ENCODE results near the gene HTR6. TPM values are rescaled to one million over a fixed set of nuclear protein-coding genes. Genes with fewer than 3 reads are reported as not detected.

The HTR6 gene
- total and polyA plus RNA-seq, 2 experiments from 2014 or later: not detected

DNA sequence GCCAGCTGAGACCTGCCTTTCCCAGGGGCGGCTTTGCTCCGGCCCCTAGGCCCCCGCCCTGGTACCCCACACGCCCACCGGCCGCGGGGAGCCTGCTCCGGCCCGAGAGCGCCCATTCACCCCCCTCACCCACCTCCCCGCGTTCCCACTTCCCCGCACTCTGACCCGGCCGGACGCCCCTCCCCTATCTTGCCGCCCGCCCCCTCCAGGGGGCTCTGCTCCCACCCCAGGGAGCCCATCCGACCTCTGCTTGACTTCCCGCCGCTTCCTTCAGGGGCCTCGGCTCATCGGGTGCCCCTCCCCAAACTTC lies 466 bp downstream of the HTR6 start:
- no peaks in the 10 kb centered on the region for H4K20me1 ChIP-seq (ENCODE audit: insufficient read depth)
- no peak overlapping the region for H3K9ac ChIP-seq
- no peaks in the 10 kb centered on the region for H3K9me2 ChIP-seq (ENCODE audit: insufficient read depth)
- H3K9me3 ChIP-seq (ENCODE audit: low read depth): no peaks in the 10 kb centered on the region
- no peak overlapping the region for H3K27ac ChIP-seq
- H3K4me2 ChIP-seq (ENCODE audit: unreplicated experiment): peak overlapping the region; percentile 62
- no peaks in the 10 kb centered on the region; the same call in 1 of the 2 replicates for H3K4me1 ChIP-seq (ENCODE audit: insufficient read depth)
- H3K36me3 ChIP-seq (ENCODE audit: low read depth): no peaks in the 10 kb centered on the region
- 0 to 2% methylated on average over 4 to 23 of the region's 23 CpGs for WGBS, 2 experiments (ENCODE audit: low coverage in 1 of 2, low lambda C conversion rate in 2 of 2, missing lambda C conversion rate in 2 of 2)
- H2AFZ ChIP-seq: no peak overlapping the region
- TF ChIP-seq EZH2 (IDR thresholded peaks at IDR 0.05; ENCODE audit: insufficient read depth, poor library complexity, severe bottlenecking): peak; percentile 64
- TF ChIP-seq EZH2phosphoT487 (IDR thresholded peaks at IDR 0.05; ENCODE audit: insufficient read depth, low read depth): no peak; the same call in 1 of the 2 replicates
- no peaks in the 10 kb centered on the region for H3K79me2 ChIP-seq (ENCODE audit: insufficient read depth)
- in situ Hi-C loops (cut with MboI): no loop called here
- H3F3A ChIP-seq (ENCODE audit: insufficient read depth): 0 out of 2 replicates have a peak, but pooled peaks cover 3% of the 10 kb centered on the region
- H3K4me3 ChIP-seq: peak overlapping the region; percentile 58; the same call in 1 of the 2 replicates
- H3K27me3 ChIP-seq (replicated peaks; ENCODE audit: insufficient read depth): peaks cover 25% of the 10 kb centered on the region
- DNase-seq: no peak

DNA sequence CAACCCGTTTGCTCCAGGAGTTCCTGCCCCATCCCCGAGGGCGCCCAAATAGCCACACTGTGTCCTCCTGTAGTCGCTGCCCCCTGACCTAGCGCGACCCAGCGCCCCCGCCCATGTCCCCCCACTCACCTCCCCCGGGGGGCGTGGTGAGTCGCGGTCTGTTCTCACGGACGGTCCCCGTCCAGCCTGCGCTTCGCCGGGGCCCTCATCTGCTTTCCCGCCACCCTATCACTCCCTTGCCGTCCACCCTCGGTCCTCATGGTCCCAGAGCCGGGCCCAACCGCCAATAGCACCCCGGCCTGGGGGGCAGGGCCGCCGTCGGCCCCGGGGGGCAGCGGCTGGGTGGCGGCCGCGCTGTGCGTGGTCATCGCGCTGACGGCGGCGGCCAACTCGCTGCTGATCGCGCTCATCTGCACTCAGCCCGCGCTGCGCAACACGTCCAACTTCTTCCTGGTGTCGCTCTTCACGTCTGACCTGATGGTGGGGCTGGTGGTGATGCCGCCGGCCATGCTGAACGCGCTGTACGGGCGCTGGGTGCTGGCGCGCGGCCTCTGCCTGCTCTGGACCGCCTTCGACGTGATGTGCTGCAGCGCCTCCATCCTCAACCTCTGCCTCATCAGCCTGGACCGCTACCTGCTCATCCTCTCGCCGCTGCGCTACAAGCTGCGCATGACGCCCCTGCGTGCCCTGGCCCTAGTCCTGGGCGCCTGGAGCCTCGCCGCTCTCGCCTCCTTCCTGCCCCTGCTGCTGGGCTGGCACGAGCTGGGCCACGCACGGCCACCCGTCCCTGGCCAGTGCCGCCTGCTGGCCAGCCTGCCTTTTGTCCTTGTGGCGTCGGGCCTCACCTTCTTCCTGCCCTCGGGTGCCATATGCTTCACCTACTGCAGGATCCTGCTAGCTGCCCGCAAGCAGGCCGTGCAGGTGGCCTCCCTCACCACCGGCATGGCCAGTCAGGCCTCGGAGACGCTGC lies 1.1 kb downstream of the HTR6 start:
- no peak overlapping the region for H3K4me2 ChIP-seq (ENCODE audit: unreplicated experiment)
- H3K79me2 ChIP-seq (ENCODE audit: insufficient read depth): no peaks in the 10 kb centered on the region
- H3K9me2 ChIP-seq (ENCODE audit: insufficient read depth): no peaks in the 10 kb centered on the region
- no peak overlapping the region for H3K9ac ChIP-seq
- in situ Hi-C loops (cut with MboI): no loop called here
- H4K20me1 ChIP-seq (ENCODE audit: insufficient read depth): no peaks in the 10 kb centered on the region
- H3K27me3 ChIP-seq (replicated peaks; ENCODE audit: insufficient read depth): peaks cover 25% of the 10 kb centered on the region
- H3K4me3 ChIP-seq: no peak overlapping the region
- TF ChIP-seq EZH2phosphoT487 (IDR thresholded peaks at IDR 0.05; ENCODE audit: insufficient read depth, low read depth) (0 out of 2 replicates have a peak, but pooled peaks have one; percentile 51), EZH2 (IDR thresholded peaks at IDR 0.05; ENCODE audit: insufficient read depth, poor library complexity, severe bottlenecking) (no peak)
- H3K9me3 ChIP-seq (ENCODE audit: low read depth): no peaks in the 10 kb centered on the region
- no peaks in the 10 kb centered on the region for H3F3A ChIP-seq (ENCODE audit: insufficient read depth)
- H3K27ac ChIP-seq: no peak overlapping the region
- no peaks in the 10 kb centered on the region for H3K4me1 ChIP-seq (ENCODE audit: insufficient read depth)
- peak; percentile 45 for DNase-seq
- H2AFZ ChIP-seq: no peak overlapping the region
- H3K36me3 ChIP-seq (ENCODE audit: low read depth): no peaks in the 10 kb centered on the region
- 16 to 20% methylated on average over 47 to 80 of the region's 84 CpGs for WGBS, 2 experiments (ENCODE audit: low coverage in 1 of 2, low lambda C conversion rate in 2 of 2, missing lambda C conversion rate in 2 of 2)

DNA sequence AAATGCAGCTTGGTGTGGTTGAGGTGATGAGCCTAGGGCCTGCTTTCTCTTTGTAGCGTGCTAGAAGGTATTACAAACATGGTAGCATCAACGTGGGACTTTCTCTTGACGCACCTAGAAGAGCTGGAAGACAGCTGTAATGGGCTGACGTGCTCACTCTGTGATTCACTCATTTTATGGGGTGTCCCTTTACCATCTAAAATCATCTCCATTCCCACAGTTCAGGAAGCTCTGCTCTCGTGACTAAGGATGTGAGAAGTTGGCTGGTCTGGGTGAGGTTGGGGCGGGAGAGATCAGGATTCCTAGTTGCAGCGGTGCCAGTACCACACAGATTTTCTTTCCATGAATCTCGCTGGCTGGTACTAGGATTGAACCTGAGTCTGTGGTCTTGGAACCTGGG lies 4.2 kb downstream of the HTR6 start:
- Histone ChIP-seq H3K27ac (no peak overlapping the region), H3K79me2 (ENCODE audit: insufficient read depth) (no peaks in the 10 kb centered on the region), H3K9ac (no peak overlapping the region), H3K9me3 (ENCODE audit: low read depth) (no peaks in the 10 kb centered on the region), H2AFZ (no peak overlapping the region), H3K36me3 (ENCODE audit: low read depth) (no peaks in the 10 kb centered on the region), H3K4me2 (ENCODE audit: unreplicated experiment) (no peak overlapping the region), H4K20me1 (ENCODE audit: insufficient read depth) (no peaks in the 10 kb centered on the region), H3F3A (ENCODE audit: insufficient read depth) (no peaks in the 10 kb centered on the region), H3K27me3 (replicated peaks; ENCODE audit: insufficient read depth) (peaks cover 22% of the 10 kb centered on the region), H3K4me3 (no peak overlapping the region), H3K4me1 (ENCODE audit: insufficient read depth) (no peaks in the 10 kb centered on the region), H3K9me2 (ENCODE audit: insufficient read depth) (no peaks in the 10 kb centered on the region)
- peak; percentile 28 for DNase-seq
- in situ Hi-C loops (cut with MboI): no loop called here
- TF ChIP-seq EZH2 (IDR thresholded peaks at IDR 0.05; ENCODE audit: insufficient read depth, poor library complexity, severe bottlenecking) (no peak), EZH2phosphoT487 (IDR thresholded peaks at IDR 0.05; ENCODE audit: insufficient read depth, low read depth) (no peak)
- 69 to 70% methylated on average over 8 of the region's 8 CpGs for WGBS, 2 experiments (ENCODE audit: low coverage in 1 of 2, low lambda C conversion rate in 2 of 2, missing lambda C conversion rate in 2 of 2)

- in situ Hi-C loops (cut with MboI): no loop called here
- no peaks in the 10 kb centered on the region for H4K20me1 ChIP-seq (ENCODE audit: insufficient read depth)
- H3K79me2 ChIP-seq (ENCODE audit: insufficient read depth): no peaks in the 10 kb centered on the region
- H3K9ac ChIP-seq: no peak overlapping the region
- DNase-seq: no peak
- H3K9me2 ChIP-seq (ENCODE audit: insufficient read depth): no peaks in the 10 kb centered on the region
- H3F3A ChIP-seq (ENCODE audit: insufficient read depth): peaks cover 3% of the 10 kb centered on the region; the same call in 1 of the 2 replicates
- H3K27me3 ChIP-seq (replicated peaks; ENCODE audit: insufficient read depth): peaks cover 6% of the 10 kb centered on the region; the same call in 1 of the 2 replicates
- H3K27ac ChIP-seq: no peak overlapping the region
- H3K9me3 ChIP-seq (ENCODE audit: low read depth): no peaks in the 10 kb centered on the region
- H3K4me1 ChIP-seq (ENCODE audit: insufficient read depth): no peaks in the 10 kb centered on the region
- no peak overlapping the region for H2AFZ ChIP-seq
- H3K4me3 ChIP-seq: no peak overlapping the region
- 55 to 58% methylated on average over 4 of the region's 4 CpGs for WGBS, 2 experiments (ENCODE audit: low coverage in 1 of 2, low lambda C conversion rate in 2 of 2, missing lambda C conversion rate in 2 of 2)
- TF ChIP-seq EZH2phosphoT487 (IDR thresholded peaks at IDR 0.05; ENCODE audit: insufficient read depth, low read depth) (no peak), EZH2 (IDR thresholded peaks at IDR 0.05; ENCODE audit: insufficient read depth, poor library complexity, severe bottlenecking) (no peak)
- no peaks in the 10 kb centered on the region for H3K36me3 ChIP-seq (ENCODE audit: low read depth)
- no peak overlapping the region for H3K4me2 ChIP-seq (ENCODE audit: unreplicated experiment)
Measured at GRCh38 chr1:19670787-19671186, 6.1 kb downstream of the HTR6 start.
